Mammary epithelial cell (primary cell): ENCODE results near the gene IL25.

Experiments
- CTCF ChIP-seq, 2 donors: IDR thresholded peaks in 1 of 2; conservative IDR thresholded peaks in 1 of 2; 2 replicates each; pipeline ENCODE4 v1.5.1; 2011 to 2012; ENCODE audit warnings: inconsistent platforms in 2 of 2, low read length in 2 of 2, mild to moderate bottlenecking in 2 of 2, control low read depth in 1 of 2, low read depth in 1 of 2; ENCODE audit not compliant: insufficient read depth in 1 of 2; ENCODE audit errors: extremely low read depth in 1 of 2
- EZH2 ChIP-seq: IDR thresholded peaks from 2 replicates; pipeline ENCODE4 v1.6.1; 2012; ENCODE audit warnings: low read length, inconsistent platforms, borderline replicate concordance

GRCh38 chr14:23413681-23414080, 41.1 kb downstream of the IL25 start:
- no peak for TF ChIP-seq CTCF (conservative IDR thresholded peaks at IDR 0.05 in 1 of 2, IDR thresholded peaks at IDR 0.05 in 1 of 2; ENCODE audit: extremely low read depth in 1 of 2, insufficient read depth in 1 of 2, low read depth in 1 of 2, low read length in 2 of 2)
- TF ChIP-seq EZH2 = no peak
